ENCODE results near the gene PARP15.
A peak's percentile ranks its signal among the peaks of the same experiment; 100 is the strongest.
"Not testable (repeated sequence)": the region's sequence is repeated elsewhere in the genome, so short reads cannot be mapped to it uniquely, and the experiment has no call there.

PARP15 gene

GRCh38 chr3:122665881-122666280 lies 88.4 kb downstream of the PARP15 start:
- no peak for DNase-seq (ENCODE audit: low read depth in 2 of 2)

GRCh38 chr3:122668930-122669730 lies 91.7 kb downstream of the PARP15 start:
- no peak for DNase-seq (ENCODE audit: low read depth in 2 of 2)

GRCh38 chr3:122671553-122671952 lies 94.1 kb downstream of the PARP15 start:
- no peak for DNase-seq (ENCODE audit: low read depth in 2 of 2)

- no peak for DNase-seq (ENCODE audit: low read depth in 2 of 2)
These were observed 96.9 kb downstream of the PARP15 start for GRCh38 chr3:122674339-122674738.

- DNase-seq (ENCODE audit: low read depth in 2 of 2), result no peak
These were observed 99.3 kb downstream of the PARP15 start for GRCh38 chr3:122676759-122677158.

GRCh38 chr3:122677216-122677615 lies 99.8 kb downstream of the PARP15 start:
- no peak for DNase-seq (ENCODE audit: low read depth in 2 of 2)

GRCh38 chr3:122678506-122678905 lies 101.1 kb downstream of the PARP15 start:
- DNase-seq (ENCODE audit: low read depth in 2 of 2), result no peak

- DNase-seq (ENCODE audit: low read depth in 2 of 2), result peak; percentile 63 to 74
These were observed 101.8 kb downstream of the PARP15 start for GRCh38 chr3:122679085-122679881.

GRCh38 chr3:122679882-122680474 lies 102.5 kb downstream of the PARP15 start:
- DNase-seq (ENCODE audit: low read depth in 2 of 2), result no peak

- DNase-seq (ENCODE audit: low read depth in 2 of 2), result peak; percentile 49 to 50
These were observed 103.2 kb downstream of the PARP15 start, which contains the start of gene PARP14 for GRCh38 chr3:122680475-122681283. TSS of gene PARP14 (plus strand) at chr3:122680839. CDS start at chr3:122680884, 45 bp downstream.

- DNase-seq (ENCODE audit: low read depth in 2 of 2), result no peak
These were observed 104.0 kb downstream of the PARP15 start for GRCh38 chr3:122681284-122681973.

- no peak for DNase-seq (ENCODE audit: low read depth in 2 of 2)
These were observed 104.5 kb downstream of the PARP15 start for GRCh38 chr3:122681974-122682409.

- not testable (repeated sequence) for DNase-seq (ENCODE audit: low read depth in 2 of 2)
These were observed 105.4 kb downstream of the PARP15 start for GRCh38 chr3:122682778-122683411.

GRCh38 chr3:122687298-122687697 lies 109.8 kb downstream of the PARP15 start:
- DNase-seq (ENCODE audit: low read depth in 2 of 2), result no peak

Measured in stimulated activated CD4-positive, alpha-beta T cell treated with anti-CD3 and anti-CD28 coated beads, Interleukin-1b, Interleukin-23, amount 100 ng/mL, for 4 hours (primary cell).